Muscle of leg (tissue), 11 donors: ENCODE data around the gene ETV2. TPM values are rescaled to one million over a fixed set of nuclear protein-coding genes. Genes with fewer than 3 reads are reported as not detected.

ENCODE experiments used
- DNase-seq: peaks from one replicate; pipeline ENCODE4 v3.0.0; 2013
- H3K27ac ChIP-seq: one replicate; pipeline ENCODE4 v1.5.1; 2013; ENCODE audit warnings: mild to moderate bottlenecking, low read length, control low read depth
- H3K27me3 ChIP-seq: one replicate; pipeline ENCODE4 v1.6.1; 2013; ENCODE audit warnings: low read length; ENCODE audit not compliant: control insufficient read depth, insufficient read depth
- H3K36me3 ChIP-seq: one replicate; pipeline ENCODE4 v1.6.1; 2013; ENCODE audit warnings: low read length; ENCODE audit not compliant: control insufficient read depth, insufficient read depth
- H3K4me1 ChIP-seq: one replicate; pipeline ENCODE4 v1.6.1; 2013; ENCODE audit warnings: low read length; ENCODE audit not compliant: control insufficient read depth, insufficient read depth
- H3K4me3 ChIP-seq: one replicate; pipeline ENCODE4 v1.5.1; 2013; ENCODE audit warnings: low read length, control low read depth
- H3K9me3 ChIP-seq: replicated peaks from 2 replicates; pipeline ENCODE4 v1.6.1; 2013; ENCODE audit warnings: low read depth, low read length; ENCODE audit not compliant: control insufficient read depth
- WGBS: methylation state at CpG from one replicate; pipeline ENCODE4 v1.1.5; 2013; ENCODE audit warnings: missing lambda C conversion rate; ENCODE audit not compliant: insufficient coverage; 5-methylcytosine and 5-hydroxymethylcytosine counted together
- polyA plus RNA-seq, 8 donors: library from polyadenylated mRNA; unstranded; fragments of 120-200 nt; gene quantifications; one replicate each; pipeline versions ENCODE4 v1.2.1 to v1.2.3, GENCODE V29; 2013; ENCODE audit warnings: inconsistent platforms in 1 of 8, low replicate concordance in 1 of 8; ENCODE audit not compliant: insufficient read length in 8 of 8, insufficient read depth in 1 of 8
- total RNA-seq: library from RNA; stranded (reverse); fragments of 120-200 nt; gene quantifications from one replicate; pipeline ENCODE4 v1.2.4, GENCODE V29; 2013

ETV2 gene
- total and polyA plus RNA-seq, 9 donors, result 1.6 to 4.9 (median 3.1) TPM

DNA sequence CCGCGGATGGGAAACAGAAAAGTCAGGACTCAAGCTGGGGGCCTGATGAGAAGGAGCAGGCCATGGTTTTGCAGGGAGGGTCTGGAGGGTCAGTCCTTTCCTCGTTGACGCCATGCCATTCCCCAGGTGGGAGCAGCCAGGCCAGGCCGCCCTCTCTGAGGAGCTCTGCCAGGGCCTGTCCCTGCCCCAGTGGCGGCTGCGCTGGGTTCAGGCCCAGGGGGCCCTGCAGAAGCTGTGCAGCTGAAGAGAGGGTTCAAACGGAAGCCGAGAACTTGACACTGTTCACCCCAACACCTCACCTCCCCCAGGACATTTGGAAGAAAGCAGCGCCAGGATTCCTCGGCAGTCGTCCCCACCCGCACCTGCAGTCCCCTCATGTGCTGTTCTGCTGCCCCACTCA, 18.8 kb upstream of the ETV2 start:
- WGBS, result 83% methylated on average over 13 of the region's 13 CpGs
- DNase-seq, result no peak
- no peak overlapping the region for H3K4me3 ChIP-seq

DNA sequence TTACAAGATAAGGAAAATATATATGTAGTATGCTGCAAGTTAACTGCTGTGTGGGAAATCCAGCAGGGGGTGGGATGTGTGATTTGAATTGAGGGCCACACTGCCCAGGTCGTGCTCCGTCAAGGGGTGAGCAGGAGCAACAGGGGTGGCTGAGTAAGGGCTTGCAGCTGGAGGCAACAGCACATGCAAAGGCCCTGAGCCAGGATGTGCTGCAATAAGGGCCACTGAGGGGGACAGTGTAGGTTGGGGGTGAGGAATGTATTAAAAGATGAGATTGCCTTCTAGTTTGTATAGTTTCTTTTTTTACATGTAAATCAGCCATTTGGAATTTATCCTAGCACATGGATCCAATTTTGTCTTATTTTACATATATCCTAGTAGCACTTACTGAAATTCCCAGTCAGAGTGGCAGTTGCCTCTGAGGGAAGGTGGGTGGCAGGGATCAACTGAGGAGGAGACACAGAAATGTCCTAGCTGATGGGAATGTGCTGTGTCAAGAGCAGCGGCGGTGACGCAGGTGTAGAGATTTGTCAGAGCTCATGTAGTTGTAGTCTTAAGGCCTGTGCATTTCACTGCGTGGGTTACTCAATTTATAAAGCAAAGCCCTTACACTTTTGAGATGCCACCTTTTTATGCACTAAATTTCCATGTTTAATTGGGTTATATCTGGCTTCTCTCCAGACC, 18.1 kb upstream of the ETV2 start:
- Histone ChIP-seq H3K9me3 (no peaks in the 10 kb centered on the region), H3K27me3 (no peaks in the 10 kb centered on the region), H3K27ac (no peak overlapping the region), H3K4me3 (no peak overlapping the region), H3K4me1 (peaks cover 6% of the 10 kb centered on the region), H3K36me3 (peaks cover 16% of the 10 kb centered on the region)
- DNase-seq, result no peak
- 78% methylated on average over 2 of the region's 6 CpGs for WGBS

More for the DNA sequence above, 18.8 kb upstream of the ETV2 start:
- Histone ChIP-seq H3K27ac (no peak overlapping the region), H3K27me3 (no peaks in the 10 kb centered on the region), H3K36me3 (peaks cover 20% of the 10 kb centered on the region), H3K4me1 (peaks cover 2% of the 10 kb centered on the region), H3K9me3 (no peaks in the 10 kb centered on the region)

GRCh38 chr19:35628264-35628564, 13.3 kb upstream of the ETV2 start:
- 20% methylated on average over 2 of the region's 9 CpGs for WGBS

GRCh38 chr19:35628565-35629331, 12.8 kb upstream of the ETV2 start, which contains the start of gene RBM42:
Gene RBM42 (plus strand): TSS chr19:35629036. CDS start chr19:35629154, 118 bp downstream.
- Histone ChIP-seq H3K27ac (peak within 1 kb of the TSS; percentile 97), H3K4me3 (peak within 1 kb of the TSS; percentile 74), H3K27me3 (no peaks in the 10 kb centered on the region), H3K4me1 (peaks cover 12% of the 10 kb centered on the region), H3K36me3 (peaks cover 35% of the 10 kb centered on the region), H3K9me3 (no peaks in the 10 kb centered on the region)
- under 1% methylated on average over 55 of the region's 56 CpGs for WGBS
- peak; percentile 100 for DNase-seq

More at GRCh38 chr19:35628264-35628564, 13.3 kb upstream of the ETV2 start:
- no peaks in the 10 kb centered on the region for H3K9me3 ChIP-seq
- H3K4me1 ChIP-seq, result peaks cover 12% of the 10 kb centered on the region
- DNase-seq, result no peak
- H3K4me3 ChIP-seq, result peak overlapping the region; percentile 74
- peaks cover 30% of the 10 kb centered on the region for H3K36me3 ChIP-seq
- H3K27me3 ChIP-seq, result no peaks in the 10 kb centered on the region
- H3K27ac ChIP-seq, result peak overlapping the region; percentile 97

GRCh38 chr19:35629332-35629633, 12.3 kb upstream of the ETV2 start:
- H3K27ac ChIP-seq, result peak overlapping the region; percentile 17
- no peaks in the 10 kb centered on the region for H3K9me3 ChIP-seq
- peak overlapping the region; percentile 74 for H3K4me3 ChIP-seq
- WGBS, result 10% methylated on average over 6 of the region's 15 CpGs
- H3K27me3 ChIP-seq, result no peaks in the 10 kb centered on the region
- H3K4me1 ChIP-seq, result peaks cover 12% of the 10 kb centered on the region
- peaks cover 40% of the 10 kb centered on the region for H3K36me3 ChIP-seq
- no peak for DNase-seq

DNA sequence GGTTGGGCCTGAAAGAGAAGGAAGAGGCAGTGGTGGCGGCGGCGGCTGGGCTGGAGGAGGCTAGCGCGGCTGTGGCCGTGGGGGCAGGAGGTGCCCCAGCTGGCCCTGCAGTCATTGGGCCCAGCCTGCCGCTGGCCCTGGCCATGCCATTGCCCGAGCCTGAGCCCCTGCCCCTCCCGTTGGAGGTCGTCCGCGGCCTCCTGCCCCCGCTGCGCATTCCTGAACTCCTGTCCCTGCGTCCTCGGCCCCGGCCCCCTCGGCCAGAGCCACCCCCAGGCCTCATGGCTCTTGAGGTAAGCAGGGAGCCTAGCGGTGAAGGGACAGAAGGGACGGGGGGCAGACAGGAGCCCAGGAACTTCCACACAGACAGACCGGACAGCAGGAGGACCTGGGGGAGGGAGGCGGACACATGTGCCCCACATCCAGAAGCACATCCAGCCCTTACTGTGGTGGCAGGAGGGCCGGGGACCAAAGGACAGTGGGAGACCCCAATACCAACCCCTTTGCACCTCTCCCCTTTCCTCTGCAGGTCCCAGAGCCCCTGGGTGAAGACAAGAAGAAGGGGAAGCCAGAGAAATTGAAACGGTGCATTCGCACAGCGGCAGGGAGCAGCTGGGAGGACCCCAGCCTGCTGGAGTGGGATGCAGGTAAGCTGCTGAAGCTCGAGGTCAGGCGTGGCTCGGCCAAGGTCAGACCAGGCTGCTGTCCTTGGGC, 7.7 kb upstream of the ETV2 start:
- no peak for DNase-seq
- H3K27me3 ChIP-seq, result no peaks in the 10 kb centered on the region
- peaks cover 5% of the 10 kb centered on the region for H3K4me1 ChIP-seq
- no peak overlapping the region for H3K4me3 ChIP-seq
- H3K36me3 ChIP-seq, result peaks cover 65% of the 10 kb centered on the region
- 90% methylated on average over 21 of the region's 29 CpGs for WGBS
- no peaks in the 10 kb centered on the region for H3K9me3 ChIP-seq
- H3K27ac ChIP-seq, result no peak overlapping the region

GRCh38 chr19:35636651-35637050, 4.9 kb upstream of the ETV2 start:
- Histone ChIP-seq H3K27ac (no peak overlapping the region), H3K36me3 (peaks cover 50% of the 10 kb centered on the region), H3K27me3 (no peaks in the 10 kb centered on the region), H3K4me3 (no peak overlapping the region), H3K4me1 (peaks cover 4% of the 10 kb centered on the region), H3K9me3 (no peaks in the 10 kb centered on the region)
- DNase-seq, result no peak
- WGBS, result 94% methylated on average over 2 of the region's 3 CpGs

DNA sequence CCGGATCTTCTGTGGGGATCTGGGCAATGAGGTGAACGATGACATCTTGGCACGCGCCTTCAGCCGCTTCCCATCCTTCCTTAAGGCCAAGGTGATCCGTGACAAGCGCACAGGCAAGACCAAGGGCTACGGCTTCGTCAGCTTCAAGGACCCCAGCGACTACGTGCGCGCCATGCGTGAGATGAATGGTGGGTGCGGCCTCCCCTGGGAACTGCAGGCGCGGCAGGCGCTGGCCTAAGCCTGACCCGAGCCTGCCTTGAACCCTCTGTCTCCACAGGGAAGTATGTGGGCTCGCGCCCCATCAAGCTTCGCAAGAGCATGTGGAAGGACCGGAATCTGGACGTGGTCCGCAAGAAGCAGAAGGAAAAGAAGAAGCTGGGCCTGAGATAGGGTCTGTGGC, 4.4 kb upstream of the ETV2 start:
- Histone ChIP-seq H3K4me1 (peaks cover 9% of the 10 kb centered on the region), H3K27me3 (no peaks in the 10 kb centered on the region), H3K4me3 (no peak overlapping the region), H3K27ac (no peak overlapping the region), H3K36me3 (peaks cover 46% of the 10 kb centered on the region), H3K9me3 (no peaks in the 10 kb centered on the region)
- no peak for DNase-seq
- WGBS, result 93% methylated on average over 23 of the region's 25 CpGs

DNA sequence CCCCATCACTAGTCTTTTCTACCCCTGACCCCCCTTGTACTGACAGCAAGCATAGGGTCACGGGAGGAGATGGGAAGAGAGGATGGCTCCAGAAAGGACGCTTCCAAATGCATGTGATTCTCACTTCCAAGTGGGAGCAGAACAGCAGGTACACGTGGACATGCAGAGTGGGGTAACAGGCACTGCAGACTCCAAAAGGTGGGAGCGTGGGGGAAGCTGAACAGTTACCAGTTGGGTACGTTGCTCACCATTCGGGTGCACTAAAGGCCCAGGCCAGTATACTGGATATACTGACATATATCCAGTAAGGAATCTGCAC, 2.3 kb upstream of the ETV2 start:
- H3K9me3 ChIP-seq, result no peaks in the 10 kb centered on the region
- no peaks in the 10 kb centered on the region for H3K27me3 ChIP-seq
- DNase-seq, result no peak
- no peak overlapping the region for H3K27ac ChIP-seq
- H3K4me3 ChIP-seq, result no peak overlapping the region
- H3K4me1 ChIP-seq, result peaks cover 25% of the 10 kb centered on the region
- peaks cover 25% of the 10 kb centered on the region for H3K36me3 ChIP-seq
- WGBS, result 31% methylated on average over 2 of the region's 6 CpGs

DNA sequence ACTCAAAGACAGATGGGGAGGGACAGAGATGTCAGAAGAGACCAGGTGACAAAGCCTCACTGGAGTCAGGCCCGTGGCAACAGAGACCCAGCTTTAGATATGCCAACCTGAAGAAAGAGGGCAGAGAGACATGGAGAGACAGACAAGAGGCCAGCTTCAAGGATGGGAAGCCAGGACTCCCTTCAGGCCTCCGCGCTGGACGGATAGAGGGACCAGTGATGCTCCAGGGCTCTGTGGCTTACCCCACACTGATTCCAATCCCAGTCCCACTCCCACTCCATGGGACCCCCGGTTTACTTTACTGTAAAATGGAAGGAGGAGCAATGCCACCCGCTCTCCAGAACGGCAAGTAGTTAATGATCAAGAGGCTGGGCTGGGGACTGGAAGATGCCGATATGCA, 1.7 kb upstream of the ETV2 start:
- Histone ChIP-seq H3K27me3 (no peaks in the 10 kb centered on the region), H3K4me1 (peaks cover 30% of the 10 kb centered on the region), H3K27ac (no peak overlapping the region), H3K4me3 (no peak overlapping the region), H3K9me3 (no peaks in the 10 kb centered on the region), H3K36me3 (peaks cover 22% of the 10 kb centered on the region)
- DNase-seq, result no peak
- WGBS, result 63% methylated on average over 1 of the region's 8 CpGs
